Subcutaneous adipose tissue (tissue), 4 donors: ENCODE data around the gene NRROS. TPM values are rescaled to one million over a fixed set of nuclear protein-coding genes. Genes with fewer than 3 reads are reported as not detected.

Experiments used
- CTCF ChIP-seq: fragments of 450-650 bp; IDR thresholded peaks from one replicate; pipeline ENCODE4 v1.5.1; 2016; ENCODE audit warnings: low read depth, mild to moderate bottlenecking, control low read depth, antibody characterized with exemption, moderate library complexity
- total RNA-seq, 4 donors: library from RNA; depleted of rRNA; stranded (reverse); fragments of >200 nt; gene quantifications; one replicate each; pipeline ENCODE4 v1.1.0, GENCODE V29; 2016

NRROS gene
- total RNA-seq, 4 donors from 2014 or later, result 7.9 to 22.3 (median 13.4) TPM

- no peak for TF ChIP-seq CTCF
These were observed 38.4 kb downstream of the NRROS start for GRCh38 chr3:196677931-196678330.

- no peak for TF ChIP-seq CTCF
These were observed 45.3 kb downstream of the NRROS start for GRCh38 chr3:196684548-196685407.

- TF ChIP-seq CTCF, result no peak
These were observed 46.9 kb downstream of the NRROS start for GRCh38 chr3:196686436-196686835.

- TF ChIP-seq CTCF, result no peak
These were observed 48.9 kb downstream of the NRROS start for GRCh38 chr3:196688349-196688748.

GRCh38 chr3:196689941-196690660, 50.6 kb downstream of the NRROS start:
- no peak for TF ChIP-seq CTCF

GRCh38 chr3:196691386-196691785, 51.9 kb downstream of the NRROS start:
- no peak for TF ChIP-seq CTCF

- no peak for TF ChIP-seq CTCF
These were observed 54.7 kb downstream of the NRROS start for GRCh38 chr3:196694202-196694638.
